Liver (tissue), 9 donors: ENCODE measurements around the gene FBXW4. TPM values are rescaled to one million over a fixed set of nuclear protein-coding genes. Genes with fewer than 3 reads are reported as not detected.

Experiments used
- DNase-seq: peaks from one replicate; pipeline ENCODE4 v3.0.0-alpha.2; 2017; ENCODE audit warnings: low spot score
- H3K27ac ChIP-seq, 2 donors: one replicate each; pipeline ENCODE4 v1.7.0; 2013; ENCODE audit warnings: inconsistent platforms in 2 of 2, low read length in 2 of 2, control low read depth in 1 of 2, low read depth in 1 of 2, mild to moderate bottlenecking in 1 of 2
- H3K27me3 ChIP-seq, 4 donors: one replicate each; pipeline versions ENCODE4 v1.6.1 to v1.7.0; 2013; ENCODE audit warnings: low read length in 3 of 4, inconsistent platforms in 1 of 4, mild to moderate bottlenecking in 1 of 4, moderate library complexity in 1 of 4; ENCODE audit not compliant: control insufficient read depth in 4 of 4, insufficient read depth in 4 of 4
- H3K36me3 ChIP-seq, 4 donors: one replicate each; pipeline versions ENCODE4 v1.6.1 to v1.7.0; 2013; ENCODE audit warnings: low read length in 3 of 4, mild to moderate bottlenecking in 3 of 4, low read depth in 1 of 4, moderate library complexity in 1 of 4; ENCODE audit not compliant: control insufficient read depth in 4 of 4, insufficient read depth in 3 of 4
- H3K4me1 ChIP-seq, 4 donors: one replicate each; pipeline versions ENCODE4 v1.6.1 to v1.7.0; 2013; ENCODE audit warnings: low read length in 3 of 4, mild to moderate bottlenecking in 3 of 4, moderate library complexity in 1 of 4; ENCODE audit not compliant: control insufficient read depth in 4 of 4, insufficient read depth in 4 of 4
- H3K4me3 ChIP-seq, 3 donors: one replicate each; pipeline versions ENCODE4 v1.6.1 to v1.7.0; 2013; ENCODE audit warnings: low read length in 3 of 3, control low read depth in 1 of 3, low read depth in 1 of 3, mild to moderate bottlenecking in 1 of 3
- H3K9ac ChIP-seq, 2 donors: one replicate each; pipeline ENCODE4 v1.7.0; 2013; ENCODE audit warnings: low read length in 2 of 2, mild to moderate bottlenecking in 2 of 2, moderate library complexity in 2 of 2, control low read depth in 1 of 2, low read depth in 1 of 2
- H3K9me3 ChIP-seq, 4 donors: one replicate each; pipeline versions ENCODE4 v1.6.1 to v1.7.0; 2013; ENCODE audit warnings: low read length in 3 of 4; ENCODE audit not compliant: control insufficient read depth in 4 of 4
- CTCF ChIP-seq: fragments of 150-350 bp; IDR thresholded peaks from 2 replicates; pipeline ENCODE4 v1.5.1; 2017; ENCODE audit warnings: improper control_type of control experiment, low read depth, low read length; ENCODE audit not compliant: missing input control
- FOXA1 ChIP-seq: IDR thresholded peaks from 2 replicates; pipeline ENCODE4 v1.6.1; 2016; ENCODE audit warnings: antibody characterized with exemption
- FOXA2 ChIP-seq: IDR thresholded peaks from 2 replicates; pipeline ENCODE4 v1.6.1; 2016; ENCODE audit warnings: antibody characterized with exemption
- GABPA ChIP-seq, 2 donors: IDR thresholded peaks in 1 of 2; conservative IDR thresholded peaks in 1 of 2; 2 replicates each; pipeline ENCODE4 v1.6.1; 2016; ENCODE audit warnings: antibody characterized with exemption in 2 of 2, mild to moderate bottlenecking in 1 of 2, moderate library complexity in 1 of 2
- HNF4A ChIP-seq, 2 donors: conservative IDR thresholded peaks; 2 replicates each; pipeline ENCODE4 v1.6.1; 2016; ENCODE audit warnings: antibody characterized with exemption in 2 of 2, mild to moderate bottlenecking in 2 of 2
- HNF4G ChIP-seq: IDR thresholded peaks from 2 replicates; pipeline ENCODE4 v1.6.1; 2016; ENCODE audit warnings: antibody characterized with exemption
- JUND ChIP-seq, 2 donors: IDR thresholded peaks; 2 replicates each; pipeline ENCODE4 v1.6.1; 2016; ENCODE audit warnings: antibody characterized with exemption in 2 of 2
- RAD21 ChIP-seq, 2 donors: IDR thresholded peaks; 2 replicates each; pipeline ENCODE4 v1.6.1; 2016; ENCODE audit warnings: antibody characterized with exemption in 2 of 2, mild to moderate bottlenecking in 2 of 2
- RXRA ChIP-seq, 2 donors: IDR thresholded peaks; 2 replicates each; pipeline ENCODE4 v1.6.1; 2017 to 2018; ENCODE audit warnings: antibody characterized with exemption in 2 of 2, mild to moderate bottlenecking in 1 of 2
- SP1 ChIP-seq: IDR thresholded peaks from 2 replicates; pipeline ENCODE4 v1.6.1; 2018; ENCODE audit warnings: antibody characterized with exemption, mild to moderate bottlenecking
- TAF1 ChIP-seq: conservative IDR thresholded peaks from 2 replicates; pipeline ENCODE4 v1.6.1; 2016; ENCODE audit warnings: antibody characterized with exemption, mild to moderate bottlenecking
- YY1 ChIP-seq: IDR thresholded peaks from 2 replicates; pipeline ENCODE4 v1.6.1; 2016; ENCODE audit warnings: antibody characterized with exemption, mild to moderate bottlenecking
- WGBS: extraction: QIAGEN DNeasy Blood & Tissue Kit; methylation state at CpG from one replicate; pipeline ENCODE4 v1.1.7; 2013; 5-methylcytosine and 5-hydroxymethylcytosine counted together
- polyA plus RNA-seq, 2 donors: library from polyadenylated mRNA; stranded (reverse) in 1 of 2; unstranded in 1 of 2; fragments of 200-250 nt in 1 of 2; fragments of >200 nt in 1 of 2; fragmentation: Nextera tagmentation in 1 of 2; extraction: Ambion mirVana in 1 of 2; gene quantifications; one replicate each; pipeline versions ENCODE4 v1.2.1 to v1.2.3, GENCODE V29; 2013 to 2015
- total RNA-seq, 2 donors: library from RNA; depleted of rRNA; stranded (reverse); fragments of >200 nt; gene quantifications; one replicate each; pipeline ENCODE4 v1.2.3, GENCODE V29; 2014
- TF ChIP-seq, protein P1 (sequence below): IDR thresholded peaks from 2 replicates; pipeline ENCODE4 v1.6.1; 2016; ENCODE audit warnings: antibody characterized with exemption, mild to moderate bottlenecking
- TF ChIP-seq, protein P2 (sequence below): IDR thresholded peaks from 2 replicates; pipeline ENCODE4 v1.6.1; 2016; ENCODE audit warnings: antibody characterized with exemption
- TF ChIP-seq, protein P3 (sequence below): IDR thresholded peaks from 2 replicates; pipeline ENCODE4 v1.6.1; 2016; ENCODE audit warnings: antibody characterized with exemption
- donor health status: healthy.
- donor health status: healthy.
- donor health status: healthy.
- donor health status: healthy.
- donor health status: healthy.

FBXW4 gene
- total and polyA plus RNA-seq, 4 donors = 5.4 to 54.1 (median 20.5) TPM

GRCh38 chr10:101668566-101668965, 26.4 kb downstream of the FBXW4 start:
- peaks cover 14 to 50% (median 36%) of the 10 kb centered on the region in 4 donors for H3K36me3 ChIP-seq
- H3K9ac ChIP-seq = no peak overlapping the region

DNA sequence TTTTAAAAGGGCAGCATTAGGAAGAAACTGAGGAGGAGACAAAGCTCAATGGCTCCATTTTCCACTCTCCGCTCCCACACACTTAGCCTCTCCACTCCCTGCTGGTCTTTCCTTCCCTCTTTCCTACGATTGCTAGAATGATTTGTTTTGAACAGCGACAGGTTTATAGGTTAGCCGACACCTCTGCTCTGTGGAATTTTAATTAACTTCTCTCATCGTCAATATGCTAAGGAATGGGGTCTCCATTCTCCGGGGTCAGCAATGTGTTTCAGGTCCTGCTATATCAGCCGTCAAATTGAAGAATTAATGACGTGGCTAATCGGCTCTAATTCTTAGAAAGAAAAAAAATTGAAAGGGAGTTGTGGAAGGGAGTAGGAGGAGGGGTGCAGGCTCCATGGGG, 28.9 kb downstream of the FBXW4 start:
- H3K9me3 ChIP-seq = no peaks in the 10 kb centered on the region
- H3K4me3 ChIP-seq = no peak overlapping the region
- no peak overlapping the region for H3K27ac ChIP-seq
- WGBS = 89% methylated on average over 9 of the region's 9 CpGs
- TF ChIP-seq JUND (IDR thresholded peaks at IDR 0.05) (no peak), FOXA2 (no peak)
- H3K4me1 ChIP-seq = no peaks in the 10 kb centered on the region
- no peaks in the 10 kb centered on the region for H3K27me3 ChIP-seq
- peaks cover 12 to 55% (median 41%) of the 10 kb centered on the region in 4 donors for H3K36me3 ChIP-seq
- DNase-seq = no peak
- H3K9ac ChIP-seq = no peak overlapping the region

More at GRCh38 chr10:101668566-101668965, 26.4 kb downstream of the FBXW4 start:
- peaks cover 0 to 5% (median 3%) of the 10 kb centered on the region in 4 donors for H3K4me1 ChIP-seq
- H3K27me3 ChIP-seq = no peaks in the 10 kb centered on the region
- 90% methylated on average over 1 of the region's 1 CpG for WGBS
- H3K9me3 ChIP-seq = no peaks in the 10 kb centered on the region
- TF ChIP-seq, protein P1, sequence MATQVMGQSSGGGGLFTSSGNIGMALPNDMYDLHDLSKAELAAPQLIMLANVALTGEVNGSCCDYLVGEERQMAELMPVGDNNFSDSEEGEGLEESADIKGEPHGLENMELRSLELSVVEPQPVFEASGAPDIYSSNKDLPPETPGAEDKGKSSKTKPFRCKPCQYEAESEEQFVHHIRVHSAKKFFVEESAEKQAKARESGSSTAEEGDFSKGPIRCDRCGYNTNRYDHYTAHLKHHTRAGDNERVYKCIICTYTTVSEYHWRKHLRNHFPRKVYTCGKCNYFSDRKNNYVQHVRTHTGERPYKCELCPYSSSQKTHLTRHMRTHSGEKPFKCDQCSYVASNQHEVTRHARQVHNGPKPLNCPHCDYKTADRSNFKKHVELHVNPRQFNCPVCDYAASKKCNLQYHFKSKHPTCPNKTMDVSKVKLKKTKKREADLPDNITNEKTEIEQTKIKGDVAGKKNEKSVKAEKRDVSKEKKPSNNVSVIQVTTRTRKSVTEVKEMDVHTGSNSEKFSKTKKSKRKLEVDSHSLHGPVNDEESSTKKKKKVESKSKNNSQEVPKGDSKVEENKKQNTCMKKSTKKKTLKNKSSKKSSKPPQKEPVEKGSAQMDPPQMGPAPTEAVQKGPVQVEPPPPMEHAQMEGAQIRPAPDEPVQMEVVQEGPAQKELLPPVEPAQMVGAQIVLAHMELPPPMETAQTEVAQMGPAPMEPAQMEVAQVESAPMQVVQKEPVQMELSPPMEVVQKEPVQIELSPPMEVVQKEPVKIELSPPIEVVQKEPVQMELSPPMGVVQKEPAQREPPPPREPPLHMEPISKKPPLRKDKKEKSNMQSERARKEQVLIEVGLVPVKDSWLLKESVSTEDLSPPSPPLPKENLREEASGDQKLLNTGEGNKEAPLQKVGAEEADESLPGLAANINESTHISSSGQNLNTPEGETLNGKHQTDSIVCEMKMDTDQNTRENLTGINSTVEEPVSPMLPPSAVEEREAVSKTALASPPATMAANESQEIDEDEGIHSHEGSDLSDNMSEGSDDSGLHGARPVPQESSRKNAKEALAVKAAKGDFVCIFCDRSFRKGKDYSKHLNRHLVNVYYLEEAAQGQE = no peak
- TF ChIP-seq TAF1 (no peak), SP1 (no peak)
- TF ChIP-seq, protein P2, sequence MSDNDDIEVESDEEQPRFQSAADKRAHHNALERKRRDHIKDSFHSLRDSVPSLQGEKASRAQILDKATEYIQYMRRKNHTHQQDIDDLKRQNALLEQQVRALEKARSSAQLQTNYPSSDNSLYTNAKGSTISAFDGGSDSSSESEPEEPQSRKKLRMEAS = no peak
- TF ChIP-seq, protein P3, sequence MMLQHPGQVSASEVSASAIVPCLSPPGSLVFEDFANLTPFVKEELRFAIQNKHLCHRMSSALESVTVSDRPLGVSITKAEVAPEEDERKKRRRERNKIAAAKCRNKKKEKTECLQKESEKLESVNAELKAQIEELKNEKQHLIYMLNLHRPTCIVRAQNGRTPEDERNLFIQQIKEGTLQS = no peak
- no peak for DNase-seq
- H3K4me3 ChIP-seq = no peak overlapping the region
- H3K27ac ChIP-seq = no peak overlapping the region

GRCh38 chr10:101663097-101663496, 31.9 kb downstream of the FBXW4 start:
- no peaks in the 10 kb centered on the region for H3K4me1 ChIP-seq
- H3K27ac ChIP-seq = no peak overlapping the region
- peak; percentile 14 for DNase-seq
- 89% methylated on average over 1 of the region's 1 CpG for WGBS
- no peaks in the 10 kb centered on the region for H3K9me3 ChIP-seq
- no peak overlapping the region for H3K9ac ChIP-seq
- H3K36me3 ChIP-seq = peaks cover 13 to 72% (median 37%) of the 10 kb centered on the region in 4 donors
- no peaks in the 10 kb centered on the region for H3K27me3 ChIP-seq
- no peak overlapping the region for H3K4me3 ChIP-seq
- TF ChIP-seq YY1 (no peak), JUND (IDR thresholded peaks at IDR 0.05) (no peak), RAD21 (IDR thresholded peaks at IDR 0.05) (no peak), GABPA (IDR thresholded peaks at IDR 0.05 in 1 of 2, conservative IDR thresholded peaks at IDR 0.05 in 1 of 2) (no peak), FOXA1 (no peak), HNF4G (no peak), HNF4A (conservative IDR thresholded peaks at IDR 0.05) (no peak), CTCF (no peak), FOXA2 (no peak), TAF1 (no peak), RXRA (IDR thresholded peaks at IDR 0.05) (no peak), SP1 (no peak)
- TF ChIP-seq, protein P3 = no peak
- TF ChIP-seq, protein P1 = no peak
- TF ChIP-seq, protein P2 = no peak
